ENCODE data around the gene TBX2. TPM values are rescaled to one million over a fixed set of nuclear protein-coding genes. Genes with fewer than 3 reads are reported as not detected.

The TBX2 gene
- total RNA-seq, 1 experiment from 2014 or later, result not detected

- H3K9me3 Mint-ChIP-seq, result peaks cover 0 to 4% of the 10 kb centered on the region in 2 experiments; a peak in 3 of 5 replicates
These were observed 43.8 kb downstream of the TBX2 start for GRCh38 chr17:61443475-61443882.

More at GRCh38 chr17:61443475-61443882, 43.8 kb downstream of the TBX2 start:
- Histone ChIP-seq H3K18ac (ENCODE audit: insufficient read length, low read depth, low read length) (no peak overlapping the region), H3K14ac (ENCODE audit: insufficient read depth, low read length) (no peak overlapping the region), H2BK5ac (ENCODE audit: insufficient read length, low read length) (no peak overlapping the region), H2BK20ac (ENCODE audit: low read depth, low read length, poor library complexity, severe bottlenecking) (no peak overlapping the region), H2AFZ (ENCODE audit: low read length) (no peak overlapping the region), H3K4me2 (ENCODE audit: insufficient read depth, insufficient read length, low read length) (no peak overlapping the region), H3K79me1 (ENCODE audit: insufficient read depth, low read depth, low read length, poor library complexity, severe bottlenecking) (no peaks in the 10 kb centered on the region), H2BK15ac (ENCODE audit: low read depth, low read length) (no peak overlapping the region), H3K79me2 (ENCODE audit: insufficient read depth, low read length) (no peaks in the 10 kb centered on the region), H3K23me2 (ENCODE audit: insufficient read length, low read depth, low read length, poor library complexity, severe bottlenecking) (no peaks in the 10 kb centered on the region), H3K9ac (ENCODE audit: extremely low read depth, insufficient read length, low read length) (no peak overlapping the region), H4K20me1 (ENCODE audit: control insufficient read depth, insufficient read depth, insufficient read length) (no peaks in the 10 kb centered on the region), H3K27ac (ENCODE audit: insufficient read length, low read depth, low read length) (no peak overlapping the region), H3K27me3 (ENCODE audit: insufficient read depth, low read length) (peaks cover 3% of the 10 kb centered on the region; the same call in 1 of the 2 replicates), H4K91ac (ENCODE audit: insufficient read length, low read depth, low read length) (no peak overlapping the region), H4K5ac (ENCODE audit: insufficient read length, low read depth, low read length) (no peak overlapping the region), H2BK12ac (ENCODE audit: insufficient read length, low read depth, low read length) (no peak overlapping the region), H3T11ph (ENCODE audit: low read length) (no peak overlapping the region), H2BK120ac (ENCODE audit: low read depth, low read length, poor library complexity, severe bottlenecking) (no peak overlapping the region), H4K8ac (replicated peaks; ENCODE audit: insufficient read length, low read depth, low read length) (no peak overlapping the region), H3K9me3 (ENCODE audit: control insufficient read depth, low read depth, low read length) (no peaks in the 10 kb centered on the region), H3K56ac (ENCODE audit: insufficient read length, low read depth, low read length) (no peak overlapping the region), H2AK5ac (ENCODE audit: insufficient read length, low read length) (no peak overlapping the region), H3K23ac (ENCODE audit: insufficient read length, low read depth, low read length) (no peak overlapping the region), H3K4me1 (ENCODE audit: insufficient read depth, low read length) (no peaks in the 10 kb centered on the region), H3K4ac (ENCODE audit: low read depth, low read length) (no peak overlapping the region)
- no peak overlapping the region for H3K27ac Mint-ChIP-seq
- H3K4me1 Mint-ChIP-seq, result peaks cover 26 to 33% of the 10 kb centered on the region in 2 experiments
- WGBS (ENCODE audit: extremely low coverage, insufficient read length, low lambda C conversion rate), result no CpG with 5 or more reads among the region's 18 CpGs
- H3K36me3 Mint-ChIP-seq (ENCODE audit: insufficient read depth in 1 of 3, low read depth in 3 of 3), result no peaks in the 10 kb centered on the region; a peak in 1 of 7 replicates
- H3K4me3 Mint-ChIP-seq, result no peak overlapping the region
- H3K27me3 Mint-ChIP-seq (ENCODE audit: low read depth), result peaks cover 67% of the 10 kb centered on the region
- peak; percentile 77 for DNase-seq
- TF ChIP-seq, protein P1, sequence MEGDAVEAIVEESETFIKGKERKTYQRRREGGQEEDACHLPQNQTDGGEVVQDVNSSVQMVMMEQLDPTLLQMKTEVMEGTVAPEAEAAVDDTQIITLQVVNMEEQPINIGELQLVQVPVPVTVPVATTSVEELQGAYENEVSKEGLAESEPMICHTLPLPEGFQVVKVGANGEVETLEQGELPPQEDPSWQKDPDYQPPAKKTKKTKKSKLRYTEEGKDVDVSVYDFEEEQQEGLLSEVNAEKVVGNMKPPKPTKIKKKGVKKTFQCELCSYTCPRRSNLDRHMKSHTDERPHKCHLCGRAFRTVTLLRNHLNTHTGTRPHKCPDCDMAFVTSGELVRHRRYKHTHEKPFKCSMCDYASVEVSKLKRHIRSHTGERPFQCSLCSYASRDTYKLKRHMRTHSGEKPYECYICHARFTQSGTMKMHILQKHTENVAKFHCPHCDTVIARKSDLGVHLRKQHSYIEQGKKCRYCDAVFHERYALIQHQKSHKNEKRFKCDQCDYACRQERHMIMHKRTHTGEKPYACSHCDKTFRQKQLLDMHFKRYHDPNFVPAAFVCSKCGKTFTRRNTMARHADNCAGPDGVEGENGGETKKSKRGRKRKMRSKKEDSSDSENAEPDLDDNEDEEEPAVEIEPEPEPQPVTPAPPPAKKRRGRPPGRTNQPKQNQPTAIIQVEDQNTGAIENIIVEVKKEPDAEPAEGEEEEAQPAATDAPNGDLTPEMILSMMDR (conservative IDR thresholded peaks at IDR 0.05), result no peak

Data from H9 (cell line).